Activated CD4-positive, alpha-beta T cell treated with anti-CD3 and anti-CD28 coated beads, Interleukin-2, amount 50 U/mL, for 16 hours (primary cell): Measurements from ENCODE around the gene MAP3K12.

Source experiments
- DNase-seq: peaks from one replicate; pipeline ENCODE4 v3.0.0-alpha.2; 2020

The MAP3K12 gene

GRCh38 chr12:53508534-53509170 is 9.4 kb upstream of the MAP3K12 start:
- peak; percentile 88 for DNase-seq

DNA sequence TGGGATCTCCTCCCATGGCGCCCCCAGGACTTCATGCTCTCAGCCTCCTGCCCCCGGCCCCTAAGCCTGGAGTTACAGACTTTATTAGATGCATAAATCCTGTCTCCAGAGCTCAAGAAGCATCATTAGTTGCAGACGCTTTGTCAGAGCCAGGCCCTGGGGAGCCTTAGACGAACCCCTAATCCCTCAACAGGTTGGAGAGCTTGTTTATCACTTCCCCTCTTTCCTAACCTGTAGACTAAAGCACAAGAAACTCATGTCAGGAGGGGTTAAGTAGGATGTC is 8.3 kb upstream of the MAP3K12 start:
- DNase-seq = no peak

- DNase-seq = no peak
Observed at GRCh38 chr12:53506881-53507602, 7.8 kb upstream of the MAP3K12 start, which contains the start of gene NPFF. NPFF (minus strand) TSS chr12:53507484; CDS start chr12:53507474, 10 bp downstream.

DNA sequence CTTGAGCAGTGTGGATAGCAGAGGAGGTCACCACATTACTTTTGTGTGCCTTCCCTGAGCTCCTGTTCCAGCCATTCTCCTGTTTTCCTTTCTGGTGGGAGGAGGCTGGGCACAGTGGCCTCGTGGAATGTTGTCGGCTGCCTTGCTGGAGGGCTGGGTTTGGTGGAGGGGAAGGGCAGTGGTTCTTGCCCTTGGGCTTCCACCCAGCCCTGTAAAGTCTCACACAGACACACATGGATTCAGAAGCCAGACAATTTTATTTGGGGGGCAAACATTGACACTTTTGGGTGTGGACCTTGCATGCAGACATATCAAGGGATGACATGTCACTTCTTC is 7.2 kb upstream of the MAP3K12 start:
- DNase-seq = no peak

- DNase-seq = no peak
Observed at GRCh38 chr12:53505555-53506449, 6.5 kb upstream of the MAP3K12 start.

GRCh38 chr12:53505086-53505485 is 5.8 kb upstream of the MAP3K12 start:
- DNase-seq = no peak

- DNase-seq = no peak
Observed at GRCh38 chr12:53504004-53504920, 5.0 kb upstream of the MAP3K12 start.

GRCh38 chr12:53502983-53503728 is 3.9 kb upstream of the MAP3K12 start:
- no peak for DNase-seq

DNA sequence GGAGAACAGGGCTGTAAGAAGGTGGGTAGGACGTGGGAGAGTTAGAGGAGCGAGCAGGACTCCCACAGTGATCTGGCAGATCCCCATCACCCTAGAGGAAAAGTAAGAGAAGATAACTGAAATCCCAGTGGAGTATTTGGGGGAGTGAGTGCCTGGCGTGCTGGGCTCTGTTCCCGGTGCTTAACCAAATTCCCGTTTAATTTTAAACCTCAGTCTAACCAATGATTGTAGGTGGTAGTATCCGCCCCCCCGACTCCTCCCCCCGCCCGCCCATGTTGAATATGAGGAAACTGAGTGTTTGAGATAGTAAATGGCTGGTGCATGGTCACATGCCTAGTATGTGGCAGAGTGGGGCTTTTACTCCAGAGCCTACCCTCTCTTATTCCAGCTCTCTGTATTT is 3.1 kb upstream of the MAP3K12 start:
- DNase-seq = no peak

DNA sequence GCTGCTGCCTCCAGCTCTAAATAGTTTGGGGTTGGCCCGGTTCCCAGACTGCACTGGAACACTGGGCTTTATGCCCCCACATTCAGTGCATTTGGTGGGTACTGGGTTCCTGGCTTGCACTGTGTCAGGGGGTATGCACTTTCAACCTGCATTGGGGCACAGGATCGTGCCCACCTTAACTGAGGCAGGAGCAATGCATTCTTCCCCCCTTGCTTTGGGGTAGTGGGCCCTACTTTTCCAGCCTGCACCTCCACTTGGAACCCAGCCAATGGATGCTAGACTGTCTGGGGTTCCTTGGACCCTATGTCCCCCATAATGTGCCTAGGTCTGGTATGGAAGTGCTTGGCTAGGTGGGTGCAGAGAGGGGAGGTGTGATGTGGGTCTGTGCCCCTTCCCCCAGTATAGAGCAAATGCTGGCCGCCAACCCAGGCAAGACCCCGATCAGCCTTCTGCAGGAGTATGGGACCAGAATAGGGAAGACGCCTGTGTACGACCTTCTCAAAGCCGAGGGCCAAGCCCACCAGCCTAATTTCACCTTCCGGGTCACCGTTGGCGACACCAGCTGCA is 2.4 kb upstream of the MAP3K12 start:
- no peak for DNase-seq

DNA sequence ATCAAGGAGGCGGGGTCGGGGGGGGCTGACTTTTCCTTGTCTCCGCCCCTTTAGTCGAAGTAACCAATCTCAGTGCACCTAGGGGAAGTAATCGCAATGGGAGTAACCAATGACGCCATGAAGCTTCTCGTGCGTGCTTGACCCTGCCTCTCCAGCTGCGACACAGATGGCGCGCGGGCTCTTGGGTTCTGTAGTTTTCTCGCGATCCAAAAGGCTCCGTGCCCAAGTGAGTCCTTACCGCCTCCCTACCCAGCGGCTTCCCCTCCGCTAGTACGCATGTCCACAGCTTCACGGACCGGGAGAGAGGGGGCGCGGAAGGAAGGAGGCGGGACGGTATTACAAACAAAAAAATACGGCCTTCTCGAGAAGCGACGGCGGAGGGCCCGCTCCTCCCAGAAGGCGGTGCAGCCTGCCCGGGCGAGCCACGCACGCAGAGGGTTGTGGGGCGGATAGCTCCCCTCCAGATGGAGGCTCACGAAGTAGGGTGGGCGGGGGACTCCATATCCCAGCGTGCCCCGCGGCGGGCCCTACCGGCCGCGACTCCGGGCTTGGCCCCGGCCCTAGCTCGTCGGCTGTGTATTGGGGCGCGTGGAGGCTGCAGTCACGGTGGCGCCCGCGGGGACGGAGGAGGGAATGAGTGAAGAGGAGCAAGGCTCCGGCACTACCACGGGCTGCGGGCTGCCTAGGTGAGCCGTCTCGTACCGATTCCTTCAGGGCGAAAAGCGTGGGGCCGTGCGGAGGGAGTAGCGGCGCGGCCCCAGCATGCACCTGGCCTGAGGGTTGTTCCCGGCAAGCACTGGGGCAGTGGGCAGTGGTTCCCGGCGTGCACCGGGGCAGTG is 1.7 kb upstream of the MAP3K12 start, which contains the start of gene TARBP2:
TARBP2 (plus strand) TSS at position 508 of the 839 bp plus-strand sequence; CDS start at position 634, 126 bp downstream.
- DNase-seq = peak; percentile 99

- no peak for DNase-seq
Observed at GRCh38 chr12:53500142-53500775, 1.0 kb upstream of the MAP3K12 start.

DNA sequence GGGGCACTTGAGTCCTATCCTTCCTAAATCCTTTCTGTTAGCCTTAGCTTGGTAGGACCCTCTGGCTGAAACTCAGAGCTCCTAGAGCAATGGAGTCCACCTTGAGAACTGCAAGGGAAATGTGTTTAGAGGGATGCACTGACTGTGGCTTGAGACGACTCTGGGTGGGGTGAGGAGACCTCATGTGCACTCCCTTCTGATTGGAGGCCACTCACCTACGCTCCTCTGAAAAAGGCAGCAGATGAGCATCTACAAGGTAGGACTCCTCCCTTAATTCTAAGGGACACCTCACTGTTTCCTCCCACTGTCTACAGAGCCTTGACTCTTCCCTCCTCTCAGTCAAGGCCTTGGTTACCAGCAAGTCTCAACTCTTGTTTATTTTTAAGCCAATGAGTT is 1.0 kb downstream of the MAP3K12 start:
- DNase-seq = no peak

DNA sequence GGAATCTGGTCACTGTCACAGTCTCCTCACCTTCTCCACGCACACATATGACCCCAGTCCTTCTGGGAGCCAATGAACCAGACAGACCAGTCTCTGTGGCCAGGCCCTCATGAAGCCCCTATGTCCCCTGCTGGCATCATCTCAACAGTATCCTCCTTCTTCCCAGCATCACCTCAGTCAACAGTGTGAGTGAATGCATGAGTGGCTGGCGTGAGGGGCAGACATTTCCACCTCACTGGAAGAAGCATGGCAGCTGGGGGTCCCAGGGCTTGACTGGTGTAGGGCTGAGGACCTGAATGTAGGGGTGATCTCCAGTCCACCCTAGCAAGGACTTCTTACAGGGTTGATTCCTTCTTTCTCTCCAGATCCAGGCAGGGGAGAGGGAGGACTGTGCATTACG is 1.8 kb downstream of the MAP3K12 start:
- DNase-seq = no peak

GRCh38 chr12:53496752-53497032 is 2.6 kb downstream of the MAP3K12 start:
- DNase-seq = no peak

DNA sequence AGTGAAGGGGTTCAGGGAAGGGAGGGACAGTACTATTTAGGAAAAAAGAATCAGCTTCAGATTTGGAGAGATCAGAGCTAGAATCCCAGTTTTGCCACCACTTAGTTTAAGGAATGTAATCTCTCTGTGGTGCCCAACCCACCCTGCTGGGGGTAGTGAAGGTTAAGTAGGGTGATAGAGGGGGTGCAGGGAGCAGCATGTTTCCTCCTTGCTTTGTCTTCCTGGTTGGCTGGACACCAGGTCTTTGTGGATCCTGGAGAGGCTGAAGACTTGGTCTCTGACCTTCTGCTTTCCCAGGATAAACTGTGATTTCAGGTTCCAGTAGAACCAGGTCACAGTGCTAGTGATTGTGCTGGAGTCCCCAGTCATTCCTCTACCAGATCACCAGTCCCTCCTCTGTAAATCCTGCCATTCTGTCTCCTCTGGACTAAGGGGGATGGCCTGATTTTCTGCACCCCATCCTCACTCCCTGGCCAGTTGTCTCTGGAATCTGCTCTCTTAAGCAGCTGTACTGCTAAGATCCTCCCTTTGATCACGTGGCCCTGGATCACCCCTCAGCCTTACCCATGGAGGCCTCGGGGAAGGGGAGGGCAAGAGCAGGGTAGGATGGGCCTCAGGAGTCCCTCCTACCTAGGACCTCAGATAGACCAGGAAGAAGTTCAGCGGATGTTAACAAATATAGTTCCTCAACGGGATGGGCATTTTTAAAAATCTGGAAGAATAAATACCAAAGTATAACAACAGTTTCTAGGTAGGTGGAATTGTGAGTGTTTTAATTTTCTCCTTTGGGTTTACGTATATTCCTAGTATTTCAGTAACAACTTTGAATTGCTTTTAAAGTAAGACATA is 3.1 kb downstream of the MAP3K12 start:
- no peak for DNase-seq

DNA sequence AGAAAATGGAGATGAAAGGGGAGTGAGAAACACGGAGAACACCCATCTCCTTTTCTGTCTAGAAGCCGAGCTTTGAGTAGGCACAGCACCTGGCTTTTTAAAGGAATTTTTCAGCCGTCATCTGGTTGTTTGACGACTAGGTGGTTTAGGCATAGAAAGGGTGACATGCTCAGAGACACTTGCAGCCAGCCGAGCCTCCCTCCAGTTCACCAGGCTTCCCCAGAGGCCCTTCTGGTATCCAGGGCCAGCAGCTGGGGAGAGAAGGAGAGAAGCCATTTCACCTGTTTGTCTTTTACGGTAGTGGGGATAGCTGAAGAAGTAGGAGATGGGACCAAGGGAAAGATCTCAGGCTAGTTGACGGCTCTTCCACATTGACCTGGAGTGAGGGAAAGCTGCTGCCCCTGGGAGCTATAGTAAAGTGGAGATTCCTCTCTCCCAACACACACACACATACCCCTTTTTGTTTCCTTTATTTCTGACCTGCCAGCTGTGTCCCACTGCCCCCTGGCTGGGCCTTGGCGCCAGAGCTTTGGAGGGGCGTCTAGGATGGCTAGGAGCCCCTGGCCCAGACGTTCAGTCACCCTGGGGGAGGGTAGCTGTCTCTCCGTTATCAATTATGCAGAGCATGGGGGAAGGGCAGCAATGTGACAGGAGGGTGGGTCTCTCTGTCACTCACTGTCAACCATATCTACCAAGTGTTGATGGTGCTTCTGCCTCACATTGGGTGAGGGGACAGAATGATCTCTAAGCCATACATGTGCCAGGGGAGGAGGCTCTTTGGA is 5.5 kb downstream of the MAP3K12 start:
- no peak for DNase-seq

- peak; percentile 85 for DNase-seq
Observed at GRCh38 chr12:53492830-53493609, 6.2 kb downstream of the MAP3K12 start.
